Memory B cell (primary cell): ENCODE data around the gene TOM1L1.

ENCODE experiments used
- ATAC-seq: fragments of 150-1000 bp; cut with Tn5 transposase; 2 replicates; pipeline ENCODE4 v1.10.0; 2021; ENCODE audit warnings: low read depth, mild to moderate bottlenecking, moderate library complexity
- DNase-seq, 2 donors: peaks; one replicate each; pipeline ENCODE4 v3.0.0; 2022; ENCODE audit warnings: low spot score in 2 of 2
- H3K27ac Mint-ChIP-seq: one replicate; pipeline ENCODE4 v1.8.0; 2022; ENCODE audit warnings: mild to moderate bottlenecking, moderate library complexity, mixed read lengths
- H3K27me3 Mint-ChIP-seq: one replicate; pipeline ENCODE4 v1.8.0; 2022; ENCODE audit warnings: mixed read lengths
- H3K36me3 Mint-ChIP-seq: one replicate; pipeline ENCODE4 v1.8.0; 2022; ENCODE audit warnings: mild to moderate bottlenecking, mixed read lengths
- H3K4me1 Mint-ChIP-seq: one replicate; pipeline ENCODE4 v1.8.0; 2022; ENCODE audit warnings: mixed read lengths
- H3K4me3 Mint-ChIP-seq: one replicate; pipeline ENCODE4 v1.8.0; 2022; ENCODE audit warnings: mild to moderate bottlenecking, moderate library complexity, mixed read lengths
- H3K9me3 Mint-ChIP-seq: one replicate; pipeline ENCODE4 v1.8.0; 2022; ENCODE audit warnings: mixed read lengths

Gene TOM1L1

GRCh38 chr17:54974759-54975158, 74.1 kb downstream of the TOM1L1 start:
- ATAC-seq (no peak), DNase-seq (no peak)
- H3K4me1 Mint-ChIP-seq = no peaks in the 10 kb centered on the region
- H3K4me3 Mint-ChIP-seq = no peak overlapping the region
- no peaks in the 10 kb centered on the region for H3K27me3 Mint-ChIP-seq
- H3K27ac Mint-ChIP-seq = no peak overlapping the region
- peaks cover 1% of the 10 kb centered on the region for H3K9me3 Mint-ChIP-seq
- peaks cover 2% of the 10 kb centered on the region for H3K36me3 Mint-ChIP-seq

GRCh38 chr17:54976316-54976715, 75.7 kb downstream of the TOM1L1 start:
- Mint-ChIP-seq H3K27me3 (no peaks in the 10 kb centered on the region), H3K9me3 (peaks cover 1% of the 10 kb centered on the region), H3K36me3 (peaks cover 2% of the 10 kb centered on the region), H3K4me1 (no peaks in the 10 kb centered on the region), H3K4me3 (no peak overlapping the region), H3K27ac (no peak overlapping the region)
- DNase-seq = no peak
- no peak for ATAC-seq

DNA sequence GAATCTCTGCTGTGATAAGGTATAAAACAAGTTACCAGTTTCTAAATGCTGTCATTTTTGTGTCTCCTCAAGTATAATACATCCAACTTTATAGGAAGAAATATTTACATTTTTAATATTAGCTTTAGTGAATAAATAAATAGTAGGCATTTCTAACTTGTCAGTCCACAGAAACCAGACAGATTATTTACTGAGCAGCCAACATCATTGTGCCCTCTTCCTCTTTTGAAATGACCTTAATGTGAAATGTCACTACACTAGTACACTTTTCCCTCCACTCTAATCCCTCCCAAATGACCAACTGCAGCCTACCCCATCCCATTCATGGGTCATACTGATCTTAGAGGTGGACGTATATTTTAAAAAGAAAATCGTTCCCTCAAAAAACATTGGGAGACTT, 77.1 kb downstream of the TOM1L1 start:
- no peaks in the 10 kb centered on the region for H3K27me3 Mint-ChIP-seq

DNA sequence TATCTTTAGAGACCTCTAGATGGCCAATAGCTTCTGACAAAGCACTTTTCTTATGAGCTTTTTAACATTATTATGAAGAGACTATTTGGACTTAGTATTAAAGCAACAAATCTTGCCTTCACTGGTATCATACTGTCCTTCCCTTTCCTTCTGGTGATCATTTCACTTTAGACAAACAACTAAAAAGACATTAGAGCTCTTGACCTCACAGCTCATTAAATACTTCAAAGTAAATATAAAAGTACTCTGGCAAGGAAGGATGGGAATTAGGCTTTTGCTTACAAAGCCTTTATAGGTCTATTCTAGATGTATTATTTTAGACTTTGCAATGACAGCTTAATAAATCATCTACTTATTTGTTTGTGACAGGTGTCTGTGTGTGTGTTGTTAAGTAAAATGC, 79.0 kb downstream of the TOM1L1 start:
- DNase-seq (no peak), ATAC-seq (no peak)
- H3K9me3 Mint-ChIP-seq = peaks cover 1% of the 10 kb centered on the region
- H3K27ac Mint-ChIP-seq = no peak overlapping the region
- H3K27me3 Mint-ChIP-seq = no peaks in the 10 kb centered on the region
- H3K4me1 Mint-ChIP-seq = no peaks in the 10 kb centered on the region
- H3K4me3 Mint-ChIP-seq = no peak overlapping the region
- H3K36me3 Mint-ChIP-seq = no peaks in the 10 kb centered on the region

More for the DNA sequence above, 77.1 kb downstream of the TOM1L1 start:
- DNase-seq (no peak), ATAC-seq (no peak)
- H3K4me3 Mint-ChIP-seq = no peak overlapping the region
- peaks cover 1% of the 10 kb centered on the region for H3K9me3 Mint-ChIP-seq
- H3K4me1 Mint-ChIP-seq = no peaks in the 10 kb centered on the region
- H3K36me3 Mint-ChIP-seq = peaks cover 2% of the 10 kb centered on the region
- H3K27ac Mint-ChIP-seq = no peak overlapping the region

DNA sequence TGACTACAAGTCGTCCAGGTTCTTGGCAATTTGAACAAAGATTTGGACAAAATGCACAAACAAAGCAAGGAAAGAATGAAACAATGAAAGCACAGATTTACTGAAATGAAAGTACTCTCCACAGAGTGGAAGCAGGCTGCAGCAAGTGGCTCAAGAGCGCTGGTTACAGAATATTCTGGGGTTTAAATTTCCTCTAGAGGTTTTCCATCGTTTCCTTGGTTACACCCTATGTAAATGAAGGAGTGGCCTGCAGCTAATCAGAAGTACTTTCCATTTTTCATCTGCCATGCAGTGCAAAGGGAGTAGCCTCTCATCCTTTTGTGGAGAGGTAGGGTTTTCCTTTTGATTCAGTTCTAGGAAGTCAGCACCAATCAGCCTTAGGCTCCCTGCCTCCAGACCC, 79.7 kb downstream of the TOM1L1 start:
- ATAC-seq = no peak
- no peak for DNase-seq
- H3K4me3 Mint-ChIP-seq = no peak overlapping the region
- H3K9me3 Mint-ChIP-seq = peaks cover 1% of the 10 kb centered on the region
- no peaks in the 10 kb centered on the region for H3K36me3 Mint-ChIP-seq
- H3K27me3 Mint-ChIP-seq = no peaks in the 10 kb centered on the region
- H3K4me1 Mint-ChIP-seq = no peaks in the 10 kb centered on the region
- H3K27ac Mint-ChIP-seq = no peak overlapping the region

DNA sequence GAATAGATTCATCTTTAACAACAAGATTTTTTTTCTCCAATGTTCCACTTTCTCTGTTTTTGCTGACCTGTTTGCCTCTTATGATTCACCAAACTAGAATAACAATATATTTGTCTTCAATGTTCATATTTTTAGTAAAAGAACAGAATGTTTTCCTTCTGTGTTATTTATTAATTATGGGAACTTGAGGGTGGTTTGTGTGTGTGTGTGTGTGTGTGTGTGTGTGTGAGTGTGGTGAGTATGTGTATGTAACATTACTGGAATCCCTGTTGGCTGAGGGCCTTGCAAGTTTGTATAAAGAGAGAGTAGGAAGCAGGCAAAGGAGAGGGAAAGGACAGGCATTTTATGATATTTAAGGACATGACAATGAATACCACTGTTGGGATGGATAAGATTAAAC, 81.7 kb downstream of the TOM1L1 start:
- ATAC-seq (no peak), DNase-seq (no peak)
- H3K27ac Mint-ChIP-seq = no peak overlapping the region
- H3K9me3 Mint-ChIP-seq = peaks cover 1% of the 10 kb centered on the region
- H3K4me1 Mint-ChIP-seq = no peaks in the 10 kb centered on the region
- H3K36me3 Mint-ChIP-seq = no peaks in the 10 kb centered on the region
- H3K4me3 Mint-ChIP-seq = no peak overlapping the region
- H3K27me3 Mint-ChIP-seq = no peaks in the 10 kb centered on the region

DNA sequence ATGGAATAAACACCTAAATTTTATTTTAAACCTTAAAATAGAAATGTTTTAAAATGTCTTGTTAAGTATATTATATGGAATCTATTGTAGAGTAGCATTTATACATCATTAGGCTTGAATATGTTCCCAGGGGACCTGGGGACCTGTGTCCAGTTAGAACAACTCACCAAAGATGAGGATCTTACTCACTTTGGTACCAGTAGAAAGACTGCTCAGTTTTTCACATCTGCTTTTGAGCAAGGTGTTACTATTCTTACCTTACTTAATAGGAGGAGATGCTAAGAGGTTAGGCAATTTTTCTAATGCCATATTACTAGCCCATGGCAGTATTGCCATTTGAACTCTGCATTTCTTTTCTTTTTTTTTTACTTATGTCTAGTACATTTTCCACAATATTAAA, 82.6 kb downstream of the TOM1L1 start:
- Mint-ChIP-seq H3K27ac (no peak overlapping the region), H3K9me3 (peaks cover 1% of the 10 kb centered on the region), H3K36me3 (no peaks in the 10 kb centered on the region), H3K4me1 (no peaks in the 10 kb centered on the region), H3K27me3 (no peaks in the 10 kb centered on the region), H3K4me3 (no peak overlapping the region)
- DNase-seq (no peak), ATAC-seq (no peak)

- H3K36me3 Mint-ChIP-seq = no peaks in the 10 kb centered on the region
- no peak overlapping the region for H3K27ac Mint-ChIP-seq
- no peak for DNase-seq
- H3K4me3 Mint-ChIP-seq = no peak overlapping the region
- ATAC-seq = no peak
- H3K9me3 Mint-ChIP-seq = no peaks in the 10 kb centered on the region
- H3K27me3 Mint-ChIP-seq = no peaks in the 10 kb centered on the region
- H3K4me1 Mint-ChIP-seq = no peaks in the 10 kb centered on the region
Observed at GRCh38 chr17:54985476-54985875, 84.8 kb downstream of the TOM1L1 start.

DNA sequence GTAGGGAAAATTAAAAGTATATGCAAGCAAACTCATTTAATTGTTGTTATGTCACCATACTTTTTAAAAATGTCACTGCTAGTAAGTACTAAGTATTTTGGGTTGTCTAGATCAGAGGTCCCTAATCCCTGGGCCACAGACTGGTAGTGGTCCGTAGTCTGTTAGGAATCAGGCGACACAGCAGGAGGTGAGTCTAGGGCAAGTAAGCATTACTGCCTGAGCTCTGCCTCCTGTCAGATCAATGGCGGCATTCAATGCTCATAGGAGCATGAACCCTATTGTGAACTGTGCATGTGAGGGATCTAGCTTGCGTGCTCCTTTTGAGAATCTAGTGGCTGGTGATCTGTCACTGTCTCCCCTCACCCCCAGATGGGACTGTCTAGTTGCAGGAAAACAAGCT, 89.5 kb downstream of the TOM1L1 start:
- ATAC-seq = no peak
- Mint-ChIP-seq H3K4me1 (no peaks in the 10 kb centered on the region), H3K36me3 (no peaks in the 10 kb centered on the region), H3K27me3 (no peaks in the 10 kb centered on the region), H3K4me3 (no peak overlapping the region), H3K9me3 (no peaks in the 10 kb centered on the region), H3K27ac (no peak overlapping the region)
- DNase-seq = no peak

GRCh38 chr17:54991567-54991966, 90.9 kb downstream of the TOM1L1 start:
- H3K27ac Mint-ChIP-seq = no peak overlapping the region
- H3K36me3 Mint-ChIP-seq = no peaks in the 10 kb centered on the region
- ATAC-seq (no peak), DNase-seq (no peak)
- no peaks in the 10 kb centered on the region for H3K27me3 Mint-ChIP-seq
- no peak overlapping the region for H3K4me3 Mint-ChIP-seq
- no peaks in the 10 kb centered on the region for H3K9me3 Mint-ChIP-seq
- H3K4me1 Mint-ChIP-seq = no peaks in the 10 kb centered on the region

- no peak overlapping the region for H3K27ac Mint-ChIP-seq
- H3K36me3 Mint-ChIP-seq = no peaks in the 10 kb centered on the region
- peak; percentile 18 to 45 for DNase-seq
- no peaks in the 10 kb centered on the region for H3K4me1 Mint-ChIP-seq
- no peaks in the 10 kb centered on the region for H3K27me3 Mint-ChIP-seq
- no peak overlapping the region for H3K4me3 Mint-ChIP-seq
- no peaks in the 10 kb centered on the region for H3K9me3 Mint-ChIP-seq
- ATAC-seq = peak; percentile 59
Observed at GRCh38 chr17:54992797-54993639, 92.4 kb downstream of the TOM1L1 start.

DNA sequence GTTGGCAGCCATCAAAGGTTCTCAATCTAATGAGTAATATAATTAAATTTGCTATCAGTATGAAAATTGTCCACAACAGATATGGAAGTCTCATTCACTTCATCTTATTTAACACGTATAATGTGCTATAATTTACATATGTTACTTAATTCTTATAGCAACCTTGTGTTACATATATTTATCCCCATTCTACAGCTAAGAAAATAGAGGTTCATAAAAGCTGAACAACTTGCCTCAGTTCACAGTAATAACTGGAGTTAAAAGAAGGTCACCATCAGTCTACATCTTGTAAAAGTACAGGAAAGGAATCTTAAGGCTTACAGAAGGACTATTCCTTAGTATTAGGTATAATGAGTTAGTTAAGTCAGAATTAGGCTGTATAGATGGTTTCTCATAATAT, 95.8 kb downstream of the TOM1L1 start:
- H3K4me3 Mint-ChIP-seq = no peak overlapping the region
- ATAC-seq (no peak), DNase-seq (no peak)
- H3K9me3 Mint-ChIP-seq = no peaks in the 10 kb centered on the region
- H3K4me1 Mint-ChIP-seq = no peaks in the 10 kb centered on the region
- H3K27ac Mint-ChIP-seq = no peak overlapping the region
- H3K36me3 Mint-ChIP-seq = no peaks in the 10 kb centered on the region
- H3K27me3 Mint-ChIP-seq = no peaks in the 10 kb centered on the region

GRCh38 chr17:55002458-55002857, 101.8 kb downstream of the TOM1L1 start:
- H3K4me1 Mint-ChIP-seq = no peaks in the 10 kb centered on the region
- peaks cover 5% of the 10 kb centered on the region for H3K36me3 Mint-ChIP-seq
- H3K27ac Mint-ChIP-seq = no peak overlapping the region
- H3K4me3 Mint-ChIP-seq = no peak overlapping the region
- no peaks in the 10 kb centered on the region for H3K27me3 Mint-ChIP-seq
- H3K9me3 Mint-ChIP-seq = peaks cover 2% of the 10 kb centered on the region
- ATAC-seq (no peak), DNase-seq (no peak)

DNA sequence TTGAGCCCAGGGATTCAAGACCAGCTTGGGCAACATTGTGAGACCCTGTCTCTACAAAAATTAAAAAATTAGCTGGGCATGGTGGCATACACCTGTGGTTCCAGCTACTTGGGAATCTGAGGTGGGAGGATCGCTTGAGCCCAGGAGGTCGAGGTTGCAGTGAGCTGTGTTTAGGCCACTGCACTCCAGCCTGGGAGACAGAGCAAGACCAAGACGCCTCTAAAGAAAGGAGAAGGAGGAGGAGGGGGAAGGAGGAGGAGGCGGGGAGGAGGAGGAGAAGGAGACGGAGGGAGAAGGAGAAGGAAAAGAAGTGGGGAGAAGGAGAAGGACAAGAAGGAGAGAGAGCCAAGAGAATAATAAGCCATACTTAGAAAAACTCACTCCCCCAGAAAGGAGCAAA, 103.8 kb downstream of the TOM1L1 start:
- ATAC-seq (no peak), DNase-seq (no peak)

DNA sequence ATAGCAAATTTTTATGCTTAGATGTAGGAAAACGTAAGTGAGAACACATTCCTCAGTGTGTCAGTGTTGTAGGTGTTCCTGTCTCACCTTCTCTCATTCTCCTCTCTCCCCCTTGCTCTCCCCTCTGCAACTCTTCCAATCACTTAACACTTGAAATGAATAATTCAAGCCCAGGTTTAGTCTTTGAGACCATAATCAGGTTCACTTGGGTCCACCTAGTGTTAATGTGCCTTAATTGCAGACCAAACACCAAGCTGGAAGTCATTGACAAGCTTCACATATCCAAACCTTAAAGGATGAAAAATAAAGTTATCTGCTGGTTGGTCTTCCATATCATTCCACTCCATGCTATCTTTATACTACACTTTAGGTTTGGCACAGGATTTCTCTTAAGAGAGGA, 104.9 kb downstream of the TOM1L1 start:
- DNase-seq (no peak), ATAC-seq (no peak)
- H3K9me3 Mint-ChIP-seq = peaks cover 2% of the 10 kb centered on the region
- H3K4me3 Mint-ChIP-seq = no peak overlapping the region
- H3K4me1 Mint-ChIP-seq = no peaks in the 10 kb centered on the region
- H3K27ac Mint-ChIP-seq = no peak overlapping the region
- peaks cover 12% of the 10 kb centered on the region for H3K36me3 Mint-ChIP-seq
- no peaks in the 10 kb centered on the region for H3K27me3 Mint-ChIP-seq

More for the DNA sequence above, 103.8 kb downstream of the TOM1L1 start:
- H3K27ac Mint-ChIP-seq = no peak overlapping the region
- H3K4me3 Mint-ChIP-seq = no peak overlapping the region
- peaks cover 2% of the 10 kb centered on the region for H3K9me3 Mint-ChIP-seq
- H3K4me1 Mint-ChIP-seq = no peaks in the 10 kb centered on the region
- no peaks in the 10 kb centered on the region for H3K27me3 Mint-ChIP-seq
- H3K36me3 Mint-ChIP-seq = peaks cover 12% of the 10 kb centered on the region
